Effector memory CD4-positive, alpha-beta T cell (primary cell): ENCODE data around the gene SBK2.

Experiments
- DNase-seq, 3 donors: peaks; one replicate each; pipeline ENCODE4 v3.0.0-alpha.2; 2020
- H3K27ac ChIP-seq: 2 replicates; pipeline ENCODE4 v1.7.0; 2013; ENCODE audit warnings: mild to moderate bottlenecking, low read length, moderate library complexity; ENCODE audit not compliant: insufficient read depth, poor library complexity, severe bottlenecking
- H3K27me3 ChIP-seq: replicated peaks from 2 replicates; pipeline ENCODE4 v1.7.0; 2013; ENCODE audit warnings: mild to moderate bottlenecking, low read length; ENCODE audit not compliant: insufficient read depth, control insufficient read depth, poor library complexity, severe bottlenecking
- H3K36me3 ChIP-seq: 2 replicates; pipeline ENCODE4 v1.7.0; 2013; ENCODE audit warnings: mild to moderate bottlenecking, low read length, moderate library complexity; ENCODE audit not compliant: control insufficient read depth, insufficient read depth
- H3K4me1 ChIP-seq: 2 replicates; pipeline ENCODE4 v1.7.0; 2013; ENCODE audit warnings: low read length, mild to moderate bottlenecking; ENCODE audit not compliant: control insufficient read depth, insufficient read depth, poor library complexity, severe bottlenecking
- H3K4me3 ChIP-seq: 2 replicates; pipeline ENCODE4 v1.7.0; 2013; ENCODE audit warnings: low read length, low read depth, mild to moderate bottlenecking; ENCODE audit not compliant: insufficient read depth, poor library complexity, severe bottlenecking
- H3K9me3 ChIP-seq: 2 replicates; pipeline ENCODE4 v1.7.0; 2013; ENCODE audit warnings: mild to moderate bottlenecking, low read length, moderate library complexity; ENCODE audit not compliant: control insufficient read depth

SBK2 gene

DNA sequence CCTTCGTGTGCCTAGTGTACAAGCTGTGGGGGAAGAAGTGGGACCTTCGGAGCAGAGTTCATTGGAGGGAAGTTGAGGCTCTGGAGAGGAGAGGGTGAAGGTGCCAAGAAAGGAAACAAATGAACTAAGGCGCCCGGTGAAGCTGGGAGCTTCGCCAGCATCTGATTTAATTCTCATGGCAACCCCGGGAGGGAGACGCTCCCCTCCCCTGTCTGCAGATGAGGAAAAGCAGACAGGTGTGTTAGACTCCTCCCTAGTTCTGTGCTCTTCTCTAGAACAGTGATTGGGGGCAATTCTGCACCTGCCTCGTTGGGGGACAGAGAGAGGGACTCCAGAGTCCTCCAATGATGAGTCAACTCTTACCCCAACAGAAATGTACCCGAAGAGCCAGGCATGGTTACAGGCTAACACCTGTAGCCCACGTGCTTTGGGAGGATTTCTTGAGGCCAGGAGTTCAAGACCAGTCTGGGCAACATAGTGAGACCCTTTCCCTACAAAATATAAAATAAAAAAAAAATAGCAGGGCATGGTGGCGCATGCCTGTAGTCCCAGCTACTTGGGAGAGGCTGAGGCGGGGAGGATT, 44.5 kb downstream of the SBK2 start:
- no peak overlapping the region for H3K4me3 ChIP-seq
- DNase-seq: no peak
- H3K9me3 ChIP-seq: no peaks in the 10 kb centered on the region
- H3K36me3 ChIP-seq: no peaks in the 10 kb centered on the region
- no peaks in the 10 kb centered on the region for H3K4me1 ChIP-seq
- H3K27me3 ChIP-seq: no peaks in the 10 kb centered on the region
- H3K27ac ChIP-seq: no peak overlapping the region

DNA sequence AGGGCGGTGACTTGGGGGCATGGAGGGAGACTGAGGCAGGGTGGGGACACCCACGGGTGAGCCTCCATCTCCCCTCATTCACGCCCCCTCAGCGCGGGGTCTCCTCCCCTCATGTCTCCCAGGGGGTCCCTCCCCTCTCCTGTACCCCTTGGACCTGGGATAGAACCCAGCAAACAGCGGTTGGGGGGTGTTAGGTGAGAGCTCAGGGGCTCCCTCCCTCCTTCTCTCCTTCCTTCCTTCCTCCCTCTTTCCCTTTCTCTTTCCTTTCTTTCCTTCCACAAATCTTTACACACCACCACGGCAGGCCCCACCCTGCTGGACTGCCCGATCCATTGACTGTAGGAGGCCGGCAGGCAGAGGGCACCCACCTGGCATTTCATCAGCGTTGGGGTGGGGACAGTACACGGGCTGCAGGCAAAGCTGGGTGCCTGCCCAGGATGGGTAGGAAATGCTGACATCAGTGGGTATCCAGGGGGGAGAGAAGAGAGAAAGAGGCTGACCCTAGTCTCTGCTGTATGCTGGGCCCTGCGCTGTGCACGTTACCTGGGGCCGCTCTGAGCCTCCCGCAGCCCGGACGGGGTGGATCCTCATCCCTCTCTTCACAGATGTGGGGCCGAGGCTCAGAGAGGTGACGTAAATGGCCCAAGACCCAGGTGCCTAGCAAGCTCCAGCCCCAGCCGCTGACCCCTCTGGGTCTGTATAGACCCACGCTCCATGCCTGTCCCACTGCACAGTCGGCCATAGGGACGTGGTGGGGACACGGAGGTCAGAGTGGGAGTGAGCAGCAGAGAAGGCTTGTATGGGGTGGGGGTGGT, 45.2 kb downstream of the SBK2 start:
- H3K4me3 ChIP-seq: no peak overlapping the region
- DNase-seq: no peak
- no peaks in the 10 kb centered on the region for H3K27me3 ChIP-seq
- H3K36me3 ChIP-seq: no peaks in the 10 kb centered on the region
- no peaks in the 10 kb centered on the region for H3K9me3 ChIP-seq
- H3K27ac ChIP-seq: no peak overlapping the region
- no peaks in the 10 kb centered on the region for H3K4me1 ChIP-seq

DNA sequence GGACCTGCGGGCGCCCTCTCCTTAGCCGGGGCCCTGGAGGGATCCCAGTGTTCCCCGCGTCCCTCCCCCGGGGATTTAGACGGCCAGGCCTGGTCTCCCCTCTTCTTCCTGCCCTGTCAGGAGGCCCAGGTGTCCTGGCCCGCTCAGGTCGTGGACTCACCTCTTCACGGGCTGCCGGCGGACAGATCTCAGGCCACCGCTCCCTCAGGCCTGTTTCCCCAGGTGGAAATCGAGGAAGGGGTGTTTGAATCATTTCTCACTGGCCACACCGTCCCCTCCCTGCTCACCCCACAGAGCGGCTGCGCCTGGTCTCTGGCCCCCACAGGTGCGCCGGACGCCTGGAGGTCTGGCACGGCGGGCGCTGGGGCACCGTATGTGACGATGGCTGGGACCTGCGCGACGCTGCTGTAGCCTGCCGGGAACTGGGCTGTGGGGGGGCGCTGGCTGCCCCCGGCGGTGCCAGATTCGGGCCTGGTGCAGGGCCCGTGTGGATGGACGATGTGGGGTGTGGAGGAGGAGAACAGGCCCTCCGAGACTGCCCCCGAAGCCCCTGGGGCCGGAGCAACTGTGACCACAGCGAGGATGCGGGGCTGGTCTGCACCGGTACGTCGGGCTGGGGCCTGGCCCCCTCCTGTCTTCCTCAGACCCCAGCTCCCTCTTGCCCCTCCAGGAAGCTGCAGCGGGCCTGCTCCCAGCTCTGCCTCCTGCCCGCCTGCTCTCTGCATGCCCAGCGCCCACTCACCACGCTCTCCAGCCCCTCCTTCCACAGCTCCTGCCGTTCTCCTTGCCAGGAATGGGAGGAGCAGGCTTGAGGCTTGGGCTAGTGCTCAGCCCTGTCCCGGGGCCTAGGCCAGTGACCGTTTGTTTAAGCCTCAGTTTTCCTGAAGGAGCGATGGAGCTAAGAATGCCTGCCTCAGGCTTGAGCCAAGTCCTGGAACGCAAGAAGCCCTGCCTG, 46.2 kb downstream of the SBK2 start:
- Histone ChIP-seq H3K27ac (no peak overlapping the region), H3K4me3 (no peak overlapping the region), H3K9me3 (no peaks in the 10 kb centered on the region), H3K4me1 (no peaks in the 10 kb centered on the region), H3K27me3 (no peaks in the 10 kb centered on the region), H3K36me3 (no peaks in the 10 kb centered on the region)
- DNase-seq: no peak

DNA sequence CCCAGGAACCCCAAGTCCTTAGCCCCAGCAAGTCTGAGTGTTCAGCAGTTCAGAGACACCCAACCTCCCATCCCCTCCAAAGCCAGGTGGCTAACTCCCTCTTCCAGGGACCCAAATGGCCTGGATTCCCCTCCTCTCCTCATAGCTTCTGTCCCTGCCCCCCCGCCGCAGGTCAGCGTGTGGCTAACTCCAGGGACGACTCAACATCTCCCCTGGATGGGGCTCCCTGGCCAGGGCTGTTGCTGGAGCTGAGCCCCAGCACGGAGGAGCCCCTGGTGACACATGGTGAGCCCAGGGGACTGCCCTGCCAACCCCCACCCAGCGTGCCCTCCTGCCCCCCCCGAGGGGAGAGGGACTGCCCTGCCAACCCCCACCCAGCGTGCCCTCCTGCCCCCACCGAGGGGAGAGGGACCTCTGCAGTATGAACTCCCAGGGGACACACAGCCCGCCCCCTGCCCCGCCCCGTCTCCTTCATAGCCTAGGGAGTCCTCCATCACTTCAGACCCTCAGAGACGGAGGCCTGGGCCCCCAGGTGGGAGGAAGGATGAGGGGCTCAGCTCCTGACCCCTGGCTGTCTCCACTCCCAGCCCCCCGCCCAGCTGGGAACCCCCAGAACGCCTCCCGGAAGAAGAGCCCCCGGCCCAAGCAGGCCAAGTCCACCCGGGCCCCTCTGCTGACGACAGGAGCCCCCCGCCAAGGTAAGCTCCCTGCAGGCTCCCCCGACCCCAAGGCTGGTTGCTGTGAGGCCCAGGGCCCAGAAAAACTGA, 47.0 kb downstream of the SBK2 start:
- DNase-seq: no peak
- no peak overlapping the region for H3K27ac ChIP-seq

DNA sequence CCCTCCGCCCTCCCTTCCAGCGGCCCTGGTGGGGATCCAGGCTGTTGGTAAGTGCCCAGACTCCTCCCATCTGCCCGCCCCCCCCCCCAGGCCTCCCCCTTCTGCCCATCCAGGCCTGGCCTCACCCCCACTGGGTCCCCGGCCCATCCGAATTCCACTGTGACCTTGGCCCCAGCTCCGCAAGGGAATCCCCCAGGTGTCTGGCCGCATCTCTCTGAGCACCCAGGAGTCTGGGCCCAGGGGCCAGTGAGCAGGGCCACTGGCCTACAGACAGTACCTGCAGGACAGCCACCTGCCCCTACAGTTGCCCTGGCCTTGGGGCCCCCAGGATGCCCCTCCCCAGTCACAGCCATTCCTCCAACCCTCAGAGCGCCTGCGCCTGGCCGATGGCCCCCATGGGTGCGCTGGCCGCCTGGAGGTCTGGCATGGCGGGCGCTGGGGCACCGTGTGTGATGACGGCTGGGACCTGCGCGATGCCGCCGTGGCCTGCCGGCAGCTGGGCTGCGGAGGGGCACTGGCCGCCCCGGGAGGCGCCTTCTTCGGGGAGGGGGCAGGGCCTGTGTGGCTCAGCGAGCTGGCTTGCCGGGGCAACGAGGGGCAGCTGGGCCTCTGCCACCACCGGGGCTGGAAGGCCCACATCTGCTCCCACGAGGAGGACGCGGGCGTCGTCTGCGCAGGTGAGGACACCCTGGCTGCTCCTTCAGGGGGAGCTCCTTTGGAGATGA, 47.8 kb downstream of the SBK2 start:
- H3K9me3 ChIP-seq: no peaks in the 10 kb centered on the region
- DNase-seq: no peak
- no peak overlapping the region for H3K27ac ChIP-seq
- H3K27me3 ChIP-seq: no peaks in the 10 kb centered on the region
- no peak overlapping the region for H3K4me3 ChIP-seq
- H3K36me3 ChIP-seq: no peaks in the 10 kb centered on the region
- peaks cover 13% of the 10 kb centered on the region for H3K4me1 ChIP-seq

More for the DNA sequence above, 47.0 kb downstream of the SBK2 start:
- no peaks in the 10 kb centered on the region for H3K27me3 ChIP-seq
- H3K4me1 ChIP-seq: peaks cover 6% of the 10 kb centered on the region
- H3K9me3 ChIP-seq: no peaks in the 10 kb centered on the region
- no peak overlapping the region for H3K4me3 ChIP-seq
- H3K36me3 ChIP-seq: no peaks in the 10 kb centered on the region

DNA sequence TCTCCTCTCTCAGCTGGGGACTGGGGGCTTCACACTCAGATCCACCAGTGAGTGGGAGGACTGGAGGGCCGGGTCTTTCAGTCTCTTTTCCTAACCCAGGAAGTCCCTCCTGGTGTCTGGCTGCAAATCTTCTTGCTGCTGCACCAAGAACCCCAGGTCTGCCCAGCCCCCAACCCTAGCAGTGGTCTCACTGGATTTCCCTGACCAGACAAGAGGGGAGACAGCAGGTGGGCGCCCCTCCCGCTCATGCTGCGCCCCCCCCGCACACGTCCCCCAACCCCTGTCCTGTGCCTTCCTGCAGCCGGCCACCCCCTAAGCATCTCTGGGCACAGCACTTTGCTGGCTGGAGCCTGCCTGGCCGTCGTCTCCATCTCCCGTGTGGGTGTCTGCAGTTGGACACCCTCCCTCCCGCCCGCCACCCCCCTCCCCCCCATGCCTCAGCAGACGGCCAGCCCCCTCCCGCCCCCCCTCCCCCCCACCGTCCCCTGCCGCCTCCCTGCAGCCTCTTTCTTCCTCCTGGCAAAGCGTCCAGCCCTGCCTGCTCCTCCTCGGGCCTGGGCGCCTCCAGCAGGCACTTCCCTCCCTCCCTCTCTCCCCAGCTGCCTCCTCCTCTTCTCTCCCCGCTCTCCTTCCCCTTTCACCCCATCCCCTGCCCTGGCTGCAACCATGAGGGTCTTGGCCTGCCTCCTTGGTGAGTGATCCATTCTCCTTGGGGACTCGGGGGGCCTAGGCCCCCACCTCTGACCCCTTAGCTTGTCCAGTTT, 48.8 kb downstream of the SBK2 start, which contains the start of gene SSC5D:
SSC5D (plus strand) TSS at position 513 of the 764 bp plus-strand sequence; CDS start at position 667, 154 bp downstream.
- DNase-seq: no peak
- H3K4me3 ChIP-seq: no peak within 1 kb of the TSS
- H3K9me3 ChIP-seq: no peaks in the 10 kb centered on the region
- H3K4me1 ChIP-seq: peaks cover 19% of the 10 kb centered on the region
- H3K27me3 ChIP-seq: no peaks in the 10 kb centered on the region
- peaks cover 4% of the 10 kb centered on the region for H3K36me3 ChIP-seq
- no peak within 1 kb of the TSS for H3K27ac ChIP-seq

DNA sequence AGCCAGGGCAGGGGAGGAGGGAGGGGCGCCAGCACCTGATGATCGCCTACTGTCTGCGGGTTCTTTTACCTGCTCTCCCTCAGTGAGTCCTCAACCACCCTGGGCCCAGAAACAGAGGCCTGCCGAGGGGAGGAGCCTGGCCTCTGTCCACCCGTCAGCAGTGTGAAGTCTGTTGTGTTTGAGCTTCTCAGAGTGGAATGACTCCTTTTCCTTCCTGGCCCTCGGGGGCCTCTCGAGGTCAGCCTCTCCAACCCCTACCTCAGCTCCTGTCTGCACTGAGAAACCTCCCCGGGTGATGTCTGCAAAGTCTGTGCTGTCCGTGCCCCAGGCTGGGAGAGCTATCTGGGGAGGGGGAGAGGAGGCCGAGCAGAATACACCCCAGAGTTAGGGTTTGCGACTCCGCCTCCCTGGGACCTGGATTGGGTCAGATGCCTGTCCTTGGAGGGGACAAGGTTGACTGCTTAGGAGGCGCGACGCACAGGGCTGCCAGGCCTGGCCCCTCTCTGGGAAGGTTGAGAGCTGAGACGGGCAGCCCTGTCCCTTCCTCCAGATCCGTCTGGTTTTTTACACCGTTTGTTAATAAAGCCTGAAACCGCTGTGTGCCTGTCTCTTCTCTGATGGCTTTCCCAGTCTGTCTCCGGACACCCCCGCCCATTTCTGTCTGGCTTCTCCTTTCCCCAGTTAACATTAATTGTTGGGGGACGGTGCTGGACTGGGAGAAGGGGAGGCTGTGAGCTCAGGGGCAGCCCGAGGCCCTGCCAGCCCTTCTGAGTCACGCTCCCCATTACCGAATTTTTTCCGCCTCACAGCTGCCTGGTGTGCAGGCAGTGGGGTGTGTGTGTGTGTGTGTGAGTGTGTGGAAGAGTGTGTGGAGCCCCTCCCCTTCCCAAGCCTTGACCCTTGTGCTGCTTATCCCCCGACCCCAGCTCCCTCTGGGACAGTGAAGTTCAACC, 49.7 kb downstream of the SBK2 start:
- Histone ChIP-seq H3K27ac (no peak overlapping the region), H3K4me1 (peaks cover 19% of the 10 kb centered on the region)

More for the DNA sequence above, 49.7 kb downstream of the SBK2 start:
- Histone ChIP-seq H3K36me3 (peaks cover 11% of the 10 kb centered on the region), H3K4me3 (no peak overlapping the region), H3K27me3 (no peaks in the 10 kb centered on the region), H3K9me3 (no peaks in the 10 kb centered on the region)
- DNase-seq: no peak
